HepG2 (cell line): ENCODE measurements around the gene KRT38. TPM values are rescaled to one million over a fixed set of nuclear protein-coding genes. Genes with fewer than 3 reads are reported as not detected.

Source experiments
- ATAC-seq: fragments of 200-7000 bp; cut with Tn5 transposase; 3 replicates; pipeline ENCODE4 v1.9.1; 2020; ENCODE audit warnings: mild to moderate bottlenecking, moderate library complexity
- BruUV-seq: library from RNA; stranded (reverse); fragments of 400-500 nt; replicated peaks from 2 replicates; lab custom pipeline; 2021; lab: Mats Ljungman, UMichigan
- CTCF ChIA-PET: fragments of 300-600 bp; formaldehyde crosslinking; extraction: SDS; loops from one replicate; lab custom pipeline; 2021; ENCODE audit warnings: low total read pairs, inconsistent platforms, low intra/inter-chr PET ratio; lab: Yijun Ruan, JAX
- POLR2A ChIA-PET: fragments of 350-600 bp; sonication (Branson Sonifier 250); formaldehyde crosslinking; loops from one replicate; lab custom pipeline; 2020; ENCODE audit warnings: antibody characterized with exemption, inconsistent platforms; lab: Yijun Ruan, JAX
- DNase-seq: peaks from one replicate; pipeline ENCODE4 v3.0.0-alpha.2; 2015; ENCODE audit warnings: low spot score
- FAIRE-seq: peaks from 3 replicates; lab custom pipeline; 2011; peaks lifted over from hg19 to GRCh38; lab: Jason Lieb, UNC
- H2AFZ ChIP-seq: one replicate; pipeline ENCODE4 v1.6.1; 2011; ENCODE audit warnings: low read length, inconsistent platforms
- H3K27ac ChIP-seq: fragments of 300-600 bp; 3 replicates; pipeline ENCODE4 v1.8.0; 2011; ENCODE audit warnings: mixed run types, mild to moderate bottlenecking, mixed read lengths, low read length, inconsistent platforms; ENCODE audit not compliant: insufficient read depth; ENCODE audit errors: extremely low read length
- H3K27me3 ChIP-seq, 2 experiments: fragments of 200-600 bp in 1 of 2; 2 replicates in 1 of 2; 3 replicates in 1 of 2; pipeline versions ENCODE4 v1.6.0 to v1.8.0; 2011; ENCODE audit warnings: low read length in 2 of 2, mild to moderate bottlenecking in 2 of 2, moderate library complexity in 2 of 2, inconsistent platforms in 1 of 2; ENCODE audit not compliant: insufficient read depth in 2 of 2, control insufficient read depth in 1 of 2
- H3K36me3 ChIP-seq, 2 experiments: fragments of 200-600 bp in 1 of 2; replicated peaks in 1 of 2; 2 replicates in 1 of 2; 3 replicates in 1 of 2; pipeline versions ENCODE4 v1.5.1 to v1.8.0; 2011; ENCODE audit warnings: low read length in 2 of 2, inconsistent platforms in 1 of 2; ENCODE audit not compliant: insufficient read depth in 2 of 2, control insufficient read depth in 1 of 2
- H3K4me1 ChIP-seq: 2 replicates; pipeline ENCODE4 v1.5.1; 2012; ENCODE audit warnings: low read length, inconsistent platforms; ENCODE audit not compliant: insufficient read depth
- H3K4me2 ChIP-seq: 2 replicates; pipeline ENCODE4 v1.6.0; 2011; ENCODE audit warnings: low read depth, low read length, inconsistent platforms
- H3K4me3 ChIP-seq, 3 experiments: fragments of 200-600 bp in 1 of 3; sonication (generic), shearing (Covaris generic) in 1 of 3; replicated peaks in 1 of 3; 2 replicates each; pipeline ENCODE4 v1.5.1; 2011 to 2016; ENCODE audit warnings: low read length in 3 of 3, inconsistent platforms in 2 of 3, low read depth in 2 of 3, mild to moderate bottlenecking in 2 of 3, control low read depth in 1 of 3, mixed read lengths in 1 of 3; ENCODE audit not compliant: insufficient read depth in 1 of 3
- H3K79me2 ChIP-seq: one replicate; pipeline ENCODE4 v1.6.1; 2011; ENCODE audit warnings: low read length, inconsistent platforms; ENCODE audit not compliant: insufficient read depth
- H3K9ac ChIP-seq: 2 replicates; pipeline ENCODE4 v1.6.0; 2011; ENCODE audit warnings: mild to moderate bottlenecking, low read depth, low read length, inconsistent platforms; ENCODE audit not compliant: insufficient read depth
- H3K9me3 ChIP-seq: 2 replicates; pipeline ENCODE4 v1.5.1; 2012; ENCODE audit warnings: mild to moderate bottlenecking, low read length
- H4K20me1 ChIP-seq: 2 replicates; pipeline ENCODE4 v1.6.0; 2011; ENCODE audit warnings: inconsistent platforms, mild to moderate bottlenecking, low read length, moderate library complexity; ENCODE audit not compliant: insufficient read depth
- AHDC1 ChIP-seq: sonication (generic); formaldehyde crosslinking; IDR thresholded peaks from 2 replicates; pipeline ENCODE4 v1.5.1; 2020; ENCODE audit warnings: mild to moderate bottlenecking, missing genetic modification reagents, borderline replicate concordance
- ARHGAP35 ChIP-seq: sonication (generic); formaldehyde crosslinking; IDR thresholded peaks from 2 replicates; pipeline ENCODE4 v1.9.0; 2022; ENCODE audit warnings: mild to moderate bottlenecking, inconsistent platforms, moderate library complexity, missing genetic modification reagents, borderline replicate concordance
- BORCS8-MEF2B ChIP-seq: sonication (generic); formaldehyde crosslinking; IDR thresholded peaks from 2 replicates; pipeline ENCODE4 v1.8.0; 2022; ENCODE audit warnings: mild to moderate bottlenecking, missing genetic modification reagents
- CENPBD1 ChIP-seq: sonication (generic); formaldehyde crosslinking; IDR thresholded peaks from 2 replicates; pipeline ENCODE4 v1.8.0; 2022; ENCODE audit warnings: missing genetic modification reagents, low read depth, mild to moderate bottlenecking, borderline replicate concordance
- POLR2AphosphoS5 ChIP-seq: IDR thresholded peaks from 2 replicates; pipeline ENCODE4 v1.6.1; 2012; ENCODE audit warnings: low read depth, low read length
- SOX6 ChIP-seq, 2 experiments: fragments of 450-650 bp in 1 of 2; sonication (generic) in 1 of 2; formaldehyde crosslinking in 1 of 2; IDR thresholded peaks; 2 replicates each; pipeline versions ENCODE4 v1.4.0 to v1.6.1; 2017 to 2020; ENCODE audit warnings: antibody characterized with exemption in 1 of 2, mild to moderate bottlenecking in 1 of 2, missing genetic modification reagents in 1 of 2
- WIZ ChIP-seq: sonication (generic); formaldehyde crosslinking; IDR thresholded peaks from 2 replicates; pipeline ENCODE4 v1.5.1; 2020; ENCODE audit warnings: mild to moderate bottlenecking, missing genetic modification reagents
- ZEB1 ChIP-seq: IDR thresholded peaks from 2 replicates; pipeline ENCODE4 v1.6.1; 2012; ENCODE audit warnings: mild to moderate bottlenecking, low read depth, inconsistent platforms; ENCODE audit not compliant: insufficient replicate concordance
- ZNF431 ChIP-seq: sonication (generic); formaldehyde crosslinking; IDR thresholded peaks from 2 replicates; pipeline ENCODE4 v1.9.0; 2022; ENCODE audit warnings: missing genetic modification reagents, low read depth, mild to moderate bottlenecking, borderline replicate concordance
- ZNF556 ChIP-seq: sonication (generic); formaldehyde crosslinking; IDR thresholded peaks from 2 replicates; pipeline ENCODE4 v1.4.0; 2020; ENCODE audit warnings: mild to moderate bottlenecking, missing genetic modification reagents, borderline replicate concordance
- ZNF652 ChIP-seq: IDR thresholded peaks from 2 replicates; pipeline ENCODE4 v1.6.1; 2016; ENCODE audit warnings: low read depth, borderline replicate concordance
- ZNF660 ChIP-seq: sonication (generic); formaldehyde crosslinking; IDR thresholded peaks from 2 replicates; pipeline ENCODE4 v1.5.1; 2020; ENCODE audit warnings: mild to moderate bottlenecking, low read depth, missing genetic modification reagents, borderline replicate concordance
- WGBS: methylation state at CpG from one replicate; pipeline ENCODE4 v1.1.6; 2017; ENCODE audit warnings: low lambda C conversion rate; 5-methylcytosine and 5-hydroxymethylcytosine counted together
- in situ Hi-C: cut with HindIII; loops from 2 replicates; pipeline ENCODE4 v1.10.0; 2017; ENCODE audit warnings: low pct_unique_long_range_greater_than_20kb; ENCODE audit not compliant: extremely low pct_ligation_motif_present
- intact Hi-C: fragments of 100-400 bp; cut with micrococcal nuclease; formaldehyde crosslinking; loops from one replicate; pipeline ENCODE4 v1.10.0; 2022; ENCODE audit not compliant: unreplicated experiment
- polyA plus RNA-seq, 8 experiments: library from polyadenylated mRNA; depleted of rRNA in 3 of 8; stranded (reverse) in 7 of 8; unstranded in 1 of 8; fragments of >200 nt; fragmentation: Illumina TruSeq in 4 of 8; extraction: Trizol in 4 of 8; gene quantifications; 2 replicates each; pipeline versions ENCODE4 v1.2.1 to v1.2.3, GENCODE V29; 2011 to 2016; ENCODE audit warnings: low read depth in 4 of 8, missing spikeins in 1 of 8, mixed read lengths in 1 of 8; ENCODE audit not compliant: insufficient read depth in 1 of 8
- total RNA-seq, 5 experiments: library from RNA; depleted of rRNA; stranded (reverse); fragments of >200 nt; fragmentation: Illumina TruSeq; extraction: Trizol; gene quantifications; 2 replicates each; pipeline ENCODE4 v1.2.3, GENCODE V29; 2016; ENCODE audit warnings: low read depth in 1 of 5
- TF ChIP-seq, protein P1 (sequence below): sonication (generic); formaldehyde crosslinking; IDR thresholded peaks from 2 replicates; pipeline ENCODE4 v1.8.1; 2023; ENCODE audit warnings: mild to moderate bottlenecking, missing genetic modification reagents, borderline replicate concordance

Gene KRT38
- total and polyA plus RNA-seq, 2 of the 13 experiments (the other 11 are each of a cell fraction or from before 2014, with no cell fraction given): not detected

- Histone ChIP-seq H3K79me2 (no peaks in the 10 kb centered on the region), H3K9ac (no peak overlapping the region), H2AFZ (no peak overlapping the region), H3K4me3 (no peak overlapping the region), H3K36me3 (no peaks in the 10 kb centered on the region), H3K27ac (no peak overlapping the region), H3K4me1 (peaks cover 6% of the 10 kb centered on the region; the same call in 1 of the 2 replicates), H3K9me3 (no peaks in the 10 kb centered on the region), H4K20me1 (no peaks in the 10 kb centered on the region), H3K27me3 (no peaks in the 10 kb centered on the region; a peak in 2 of 5 replicates), H3K4me2 (no peak overlapping the region)
- intact Hi-C loops (no loop called here), in situ Hi-C loops (no loop called here)
- DNase-seq (no peak), FAIRE-seq (no peak), ATAC-seq (no peak)
- no peak for TF ChIP-seq ZNF660
- no peak for TF ChIP-seq SOX6 (IDR thresholded peaks at IDR 0.05)
- TF ChIP-seq SOX6 (CRISPR knock-in tag; IDR thresholded peaks at IDR 0.05): no peak
- TF ChIP-seq POLR2AphosphoS5: no peak
- TF ChIP-seq ZNF431 (CRISPR knock-in tag): no peak
- TF ChIP-seq CENPBD1 (CRISPR knock-in tag): no peak
- TF ChIP-seq ZNF556 (CRISPR knock-in tag): no peak
- no peak for TF ChIP-seq ARHGAP35 (CRISPR knock-in tag)
- TF ChIP-seq BORCS8-MEF2B (CRISPR knock-in tag): no peak
- no peak for TF ChIP-seq ZNF652
- BruUV-seq: no TSS peak
- CTCF ChIA-PET: no interaction called here
- POLR2A ChIA-PET: no interaction called here
- WGBS: 43% methylated on average over 7 of the region's 7 CpGs
Measured at GRCh38 chr17:41437254-41437653, 3.5 kb downstream of the KRT38 start.

DNA sequence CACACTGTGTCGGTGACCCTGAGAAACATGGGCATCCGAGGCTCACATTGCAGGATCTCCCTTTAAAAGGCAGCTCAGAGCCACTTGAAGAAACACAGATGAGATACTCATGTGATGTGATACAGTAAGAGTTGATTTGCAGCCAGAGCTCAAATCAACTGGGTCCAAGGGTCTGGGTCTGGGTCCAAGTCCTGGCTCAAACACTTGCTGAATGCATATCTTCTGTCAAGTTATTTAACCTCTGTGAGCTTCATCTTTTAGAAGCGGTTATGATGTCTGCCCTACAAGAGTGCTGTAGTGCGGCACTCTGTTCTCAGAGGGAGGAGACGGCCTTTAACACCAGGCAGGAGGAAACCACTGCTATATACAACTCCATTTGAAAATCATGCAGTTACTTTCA, 6.4 kb downstream of the KRT38 start:
- no peaks in the 10 kb centered on the region for H3K36me3 ChIP-seq
- FAIRE-seq (no peak), DNase-seq (no peak), ATAC-seq (no peak)
- BruUV-seq: no TSS peak
- no peak overlapping the region for H3K4me2 ChIP-seq
- ChIA-PET POLR2A (no interaction called here), CTCF (no interaction called here)
- no peaks in the 10 kb centered on the region for H3K9me3 ChIP-seq
- peaks cover 7% of the 10 kb centered on the region for H3K4me1 ChIP-seq
- intact Hi-C loops (no loop called here), in situ Hi-C loops (no loop called here)
- H4K20me1 ChIP-seq: no peaks in the 10 kb centered on the region
- no peak overlapping the region for H2AFZ ChIP-seq
- 27% methylated on average over 5 of the region's 5 CpGs for WGBS
- H3K27me3 ChIP-seq: no peaks in the 10 kb centered on the region; a peak in 1 of 5 replicates
- no peaks in the 10 kb centered on the region for H3K79me2 ChIP-seq
- no peak overlapping the region for H3K4me3 ChIP-seq
- H3K27ac ChIP-seq: no peak overlapping the region
- H3K9ac ChIP-seq: no peak overlapping the region
- TF ChIP-seq, protein P1, sequence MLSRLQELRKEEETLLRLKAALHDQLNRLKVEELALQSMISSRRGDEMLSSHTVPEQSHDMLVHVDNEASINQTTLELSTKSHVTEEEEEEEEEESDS (CRISPR knock-in tag): no peak
- TF ChIP-seq AHDC1 (CRISPR knock-in tag): no peak
- no peak for TF ChIP-seq ZEB1
- TF ChIP-seq WIZ (CRISPR knock-in tag): no peak
